GM18870 (cell line): ENCODE measurements around the gene PRMT1.
"Not testable (repeated sequence)": the region's sequence is repeated elsewhere in the genome, so short reads cannot be mapped to it uniquely, and the experiment has no call there.

Experiments
- ATAC-seq: cut with Tn5 transposase; IDR thresholded peaks from one replicate; pipeline ENCODE4 v1.9.1; 2021; ENCODE audit warnings: moderate library complexity; ENCODE audit not compliant: unreplicated experiment

Gene PRMT1

DNA sequence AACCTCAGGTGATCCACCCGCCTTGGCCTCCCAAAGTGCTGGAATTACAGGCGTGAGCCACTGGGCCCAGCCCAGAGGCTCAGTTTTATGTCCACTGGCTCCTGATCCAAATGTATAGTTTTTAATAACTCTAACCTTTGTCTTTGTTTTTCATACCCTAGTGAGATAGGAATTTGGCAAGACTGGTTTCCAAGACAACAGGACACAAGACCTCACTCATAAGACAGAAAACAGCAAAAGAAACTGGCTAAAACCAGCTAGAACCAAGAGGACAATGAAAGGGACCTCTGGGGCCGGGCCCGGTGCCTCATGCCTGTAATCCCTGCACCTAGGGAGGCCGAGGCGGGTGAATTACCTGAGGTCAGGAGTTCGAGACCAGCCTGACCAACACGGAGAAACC, 41.4 kb downstream of the PRMT1 start:
- no peak for ATAC-seq

DNA sequence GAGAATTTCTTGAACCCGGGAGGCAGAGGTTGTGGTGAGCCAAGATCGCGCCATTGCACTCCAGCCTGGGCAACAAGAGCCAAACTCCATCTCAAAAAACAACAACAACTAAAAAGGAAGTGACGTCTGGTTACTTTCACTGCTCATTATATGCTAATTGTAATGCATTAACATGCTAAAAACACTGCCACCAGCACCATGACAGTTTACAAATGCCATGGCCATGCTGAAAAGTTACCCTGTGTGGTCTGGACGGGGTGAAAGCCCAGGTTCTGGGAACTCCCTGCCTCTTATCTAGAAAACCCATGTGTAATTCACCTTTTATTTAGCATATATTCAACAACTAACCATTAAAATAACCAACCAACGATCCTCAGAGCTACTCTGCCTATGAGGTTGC, 41.9 kb downstream of the PRMT1 start:
- no peak for ATAC-seq

DNA sequence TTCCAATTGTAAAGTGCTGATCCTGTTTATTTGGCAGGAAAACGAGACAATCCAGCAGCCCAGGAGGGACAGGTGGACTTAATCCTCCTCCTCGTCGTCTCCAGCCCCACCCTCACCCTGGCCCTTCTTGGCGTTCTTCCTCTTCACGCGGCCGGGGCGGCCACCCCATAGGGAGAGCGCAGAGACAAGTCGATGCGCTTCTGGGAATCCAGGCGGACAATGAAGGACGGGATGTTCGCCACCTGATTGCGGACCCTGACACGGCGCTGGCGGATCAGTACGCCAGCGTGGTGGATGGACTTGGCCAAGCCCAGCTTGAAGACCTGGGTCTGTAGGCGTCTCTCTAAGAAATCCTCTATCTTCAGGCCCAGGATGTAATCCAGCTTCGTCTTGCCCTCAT, 42.3 kb downstream of the PRMT1 start:
- not testable (repeated sequence) for ATAC-seq

DNA sequence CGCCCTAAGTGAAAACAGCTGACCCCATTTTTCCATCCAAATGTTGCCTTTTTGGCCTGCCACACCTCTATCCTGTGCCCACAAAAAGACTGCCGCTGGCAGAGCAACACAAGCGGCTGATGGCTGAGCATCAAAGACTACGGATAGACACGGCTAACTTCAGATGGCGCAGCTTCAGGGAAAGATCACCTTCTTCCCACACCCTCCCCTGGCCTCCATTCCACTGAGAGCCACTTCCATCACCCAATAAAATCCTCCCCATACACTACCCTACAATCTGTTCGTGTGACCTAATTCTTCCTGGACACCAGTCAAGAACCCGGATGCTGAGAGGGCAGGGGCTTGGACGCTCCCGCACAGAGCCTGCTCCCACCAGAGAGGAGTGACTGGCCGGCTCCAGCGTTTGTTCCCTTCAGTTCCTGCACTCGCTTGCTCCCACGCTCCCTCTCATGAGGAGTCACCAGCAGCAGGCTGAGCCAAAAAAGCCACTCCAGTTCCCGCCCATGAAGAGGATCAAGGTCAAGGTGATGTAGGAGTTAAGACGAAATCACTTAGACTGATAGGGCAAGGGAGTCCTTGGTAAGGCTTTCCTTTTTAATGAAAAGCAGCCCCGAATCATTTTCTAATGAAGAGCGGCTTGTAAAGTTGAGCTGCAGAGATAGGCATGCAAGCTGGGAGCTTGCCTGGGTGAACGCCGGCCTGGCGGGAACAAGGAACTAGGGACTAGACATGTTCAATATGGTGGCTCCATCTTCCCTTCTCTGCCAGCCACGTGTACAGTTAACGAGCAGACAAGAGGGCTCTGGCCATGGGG, 50.4 kb downstream of the PRMT1 start:
- ATAC-seq = no peak

DNA sequence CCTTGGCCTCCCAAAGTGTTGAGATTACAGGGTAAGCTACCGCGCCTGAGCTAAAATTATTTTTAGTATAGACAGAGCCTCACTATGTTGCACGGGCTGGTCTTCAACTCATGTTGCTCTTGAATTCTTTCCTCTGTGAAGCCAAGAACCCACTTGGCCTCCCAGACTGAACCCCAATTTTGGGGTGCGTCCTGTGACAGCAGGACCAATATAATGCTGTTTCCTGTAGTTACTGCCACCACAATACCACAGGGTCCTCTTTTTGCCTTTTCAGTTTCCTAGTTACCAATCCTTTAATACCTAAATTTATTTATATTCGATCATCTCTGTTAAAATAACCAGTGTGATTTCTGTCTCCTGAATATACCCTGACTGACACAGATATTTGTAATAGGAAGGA, 53.1 kb downstream of the PRMT1 start:
- no peak for ATAC-seq
